GM12878 (cell line): ENCODE data around the gene DHDH. TPM values are rescaled to one million over a fixed set of nuclear protein-coding genes. Genes with fewer than 3 reads are reported as not detected.

Experiments
- BHLHE40 ChIP-seq, 2 experiments: fragments of 450-650 bp in 1 of 2; IDR thresholded peaks; 2 replicates each; pipeline ENCODE4 v1.6.1; 2011 to 2017; ENCODE audit warnings: low read depth in 2 of 2, borderline replicate concordance in 1 of 2, improper control_type of control experiment in 1 of 2, low read length in 1 of 2, mild to moderate bottlenecking in 1 of 2
- CEBPB ChIP-seq, 2 experiments: fragments of 150-350 bp in 1 of 2; IDR thresholded peaks; 2 replicates each; pipeline ENCODE4 v1.6.1; 2012 to 2014; ENCODE audit warnings: low read depth in 2 of 2, low read length in 2 of 2, borderline replicate concordance in 1 of 2, inconsistent platforms in 1 of 2
- CHD4 ChIP-seq: fragments of 200-600 bp; sonication (generic); IDR thresholded peaks from 2 replicates; pipeline ENCODE4 v1.6.1; 2016; ENCODE audit warnings: mild to moderate bottlenecking
- EGR1 ChIP-seq, 2 experiments: IDR thresholded peaks; 1 replicate in 1 of 2; 2 replicates in 1 of 2; pipeline ENCODE4 v1.6.1; 2011 to 2012; ENCODE audit warnings: low read depth in 2 of 2, low read length in 2 of 2, borderline replicate concordance in 1 of 2, mild to moderate bottlenecking in 1 of 2, moderate library complexity in 1 of 2
- ESRRA ChIP-seq: IDR thresholded peaks from 2 replicates; pipeline ENCODE4 v1.6.1; 2012; ENCODE audit warnings: mild to moderate bottlenecking, low read length, improper control_type of control experiment
- HCFC1 ChIP-seq: fragments of 150-350 bp; IDR thresholded peaks from 2 replicates; pipeline ENCODE4 v1.6.1; 2014; ENCODE audit warnings: low read length
- IRF3 ChIP-seq: fragments of 450-650 bp; IDR thresholded peaks from 2 replicates; pipeline ENCODE4 v1.6.1; 2014; ENCODE audit warnings: mild to moderate bottlenecking
- KAT2A ChIP-seq: conservative IDR thresholded peaks from 2 replicates; pipeline ENCODE4 v1.6.1; 2011; ENCODE audit warnings: low read depth, low read length; ENCODE audit not compliant: control insufficient read depth
- MLLT1 ChIP-seq: fragments of 450-650 bp; IDR thresholded peaks from 2 replicates; pipeline ENCODE4 v1.6.1; 2016; ENCODE audit warnings: mild to moderate bottlenecking
- MTA3 ChIP-seq: IDR thresholded peaks from 2 replicates; pipeline ENCODE4 v1.6.1; 2012; ENCODE audit warnings: low read length, inconsistent platforms, borderline replicate concordance
- NFYB ChIP-seq: IDR thresholded peaks from 2 replicates; pipeline ENCODE4 v1.6.1; 2011; ENCODE audit warnings: low read depth, mild to moderate bottlenecking, low read length, improper control_type of control experiment, moderate library complexity; ENCODE audit not compliant: insufficient read depth
- PML ChIP-seq: IDR thresholded peaks from 2 replicates; pipeline ENCODE4 v1.6.1; 2012; ENCODE audit warnings: low read length, inconsistent platforms
- POU2F2 ChIP-seq: IDR thresholded peaks from 3 replicates; pipeline ENCODE4 v1.6.1; 2011; ENCODE audit warnings: low read depth, mild to moderate bottlenecking, low read length, borderline replicate concordance
- RAD21 ChIP-seq: IDR thresholded peaks from 2 replicates; pipeline ENCODE4 v1.6.1; 2011; ENCODE audit warnings: mild to moderate bottlenecking, low read depth, low read length, moderate library complexity; ENCODE audit not compliant: insufficient read depth
- SKIL ChIP-seq: fragments of 450-650 bp; IDR thresholded peaks from 2 replicates; pipeline ENCODE4 v1.6.1; 2017; ENCODE audit warnings: mild to moderate bottlenecking, low read depth, inconsistent platforms; ENCODE audit not compliant: poor library complexity, severe bottlenecking
- SMAD1 ChIP-seq: fragments of 450-650 bp; IDR thresholded peaks from 2 replicates; pipeline ENCODE4 v1.6.1; 2018; ENCODE audit warnings: mild to moderate bottlenecking, low read depth; ENCODE audit not compliant: partially characterized antibody
- SMC3 ChIP-seq: IDR thresholded peaks from 2 replicates; pipeline ENCODE4 v1.6.1; 2011; ENCODE audit warnings: low read length, improper control_type of control experiment, borderline replicate concordance
- SPI1 ChIP-seq: IDR thresholded peaks from 2 replicates; pipeline ENCODE4 v1.6.1; 2011; ENCODE audit warnings: low read depth, mild to moderate bottlenecking, low read length, moderate library complexity, borderline replicate concordance; ENCODE audit not compliant: insufficient read depth
- TBL1XR1 ChIP-seq: IDR thresholded peaks from 2 replicates; pipeline ENCODE4 v1.6.1; 2012; ENCODE audit warnings: low read depth, low read length, improper control_type of control experiment
- WRNIP1 ChIP-seq: IDR thresholded peaks from 2 replicates; pipeline ENCODE4 v1.6.1; 2011; ENCODE audit warnings: low read depth, low read length, improper control_type of control experiment, borderline replicate concordance
- ZBTB4 ChIP-seq: fragments of 450-650 bp; formaldehyde crosslinking; IDR thresholded peaks from 2 replicates; pipeline ENCODE4 v1.4.0; 2022; ENCODE audit warnings: mild to moderate bottlenecking, moderate library complexity
- polyA plus RNA-seq, 11 experiments: library from polyadenylated mRNA; depleted of rRNA in 4 of 11; unstranded in 6 of 11; stranded (reverse) in 5 of 11; fragments of >200 nt; fragmentation: Nextera tagmentation in 4 of 11; fragmentation: Illumina TruSeq in 1 of 11; extraction: Ambion mirVana in 4 of 11; extraction: Trizol in 1 of 11; gene quantifications; 1 replicate in 1 of 11; 2 replicates in 10 of 11; pipeline versions ENCODE4 v1.2.1 to v1.2.3, GENCODE V29; 2011 to 2016; ENCODE audit warnings: inconsistent platforms in 2 of 11, missing spikeins in 2 of 11, low read depth in 1 of 11
- total RNA-seq, 4 experiments: library from RNA; depleted of rRNA in 3 of 4; stranded (reverse); fragments of >200 nt in 3 of 4; fragmentation: Illumina TruSeq in 1 of 4; extraction: Trizol in 1 of 4; gene quantifications; 2 replicates each; pipeline versions ENCODE4 v1.2.1 to v1.2.3, GENCODE V29; 2013 to 2021

DHDH gene
- total and polyA plus RNA-seq, 10 of the 15 experiments (the other 5 are each of a cell fraction or from before 2014, with no cell fraction given): 0.13 to 0.21 (median 0.15) TPM; not detected in 7

GRCh38 chr19:48962029-48962848 lies 28.7 kb downstream of the DHDH start (continued):
- TF ChIP-seq ESRRA: no peak
- no peak for TF ChIP-seq SMC3
- TF ChIP-seq NFYB: no peak
- no peak for TF ChIP-seq CHD4
- 0 out of 3 replicates have a peak, but pooled peaks of 1 of the 2 experiments have one; percentile 0 for TF ChIP-seq EGR1 (IDR thresholded peaks at IDR 0.05; ENCODE audit: borderline replicate concordance in 1 of 2, low read depth in 2 of 2, low read length in 2 of 2)
- TF ChIP-seq KAT2A: no peak
- 0 out of 2 replicates have a peak, but pooled peaks have one; percentile 24 for TF ChIP-seq WRNIP1
- no peak for TF ChIP-seq IRF3
- no peak for TF ChIP-seq ZBTB4 (CRISPR knock-in tag)
- no peak for TF ChIP-seq TBL1XR1
- no peak for TF ChIP-seq CEBPB (IDR thresholded peaks at IDR 0.05; ENCODE audit: borderline replicate concordance in 1 of 2, low read depth in 2 of 2, low read length in 2 of 2)
- TF ChIP-seq SMAD1: peak; percentile 73
- peak; percentile 88 for TF ChIP-seq PML
- TF ChIP-seq MLLT1: peak; percentile 73; the same call in 1 of the 2 replicates
- peak; percentile 22 for TF ChIP-seq SKIL
- no peak for TF ChIP-seq RAD21
- TF ChIP-seq MTA3: peak; percentile 72; the same call in 1 of the 2 replicates
- TF ChIP-seq HCFC1: no peak; the same call in 1 of the 2 replicates
- 0 out of 4 replicates have a peak, but pooled peaks of 1 of the 2 experiments have one; percentile 13 for TF ChIP-seq BHLHE40 (IDR thresholded peaks at IDR 0.05; ENCODE audit: borderline replicate concordance in 1 of 2, low read depth in 2 of 2, low read length in 1 of 2)
- TF ChIP-seq POU2F2: peak; percentile 70; the same call in 1 of the 3 replicates
- TF ChIP-seq SPI1: peak; percentile 80
